Naive thymus-derived CD4-positive, alpha-beta T cell (primary cell): ENCODE results near the gene CDH23. TPM values are rescaled to one million over a fixed set of nuclear protein-coding genes. Genes with fewer than 3 reads are reported as not detected.

ENCODE experiments used
- ATAC-seq: fragments of 150-1000 bp; cut with Tn5 transposase; 2 replicates; pipeline ENCODE4 v1.10.0; 2021; ENCODE audit warnings: mild to moderate bottlenecking, moderate library complexity
- CTCF ChIA-PET: fragments of 350-600 bp; sonication (Branson Sonifier 250); formaldehyde crosslinking; loops from one replicate; lab custom pipeline; 2021; ENCODE audit warnings: antibody characterized with exemption; lab: Charles Lee
- POLR2A ChIA-PET: fragments of 350-600 bp; sonication (Branson Sonifier 250); formaldehyde crosslinking; loops from one replicate; lab custom pipeline; 2021; ENCODE audit warnings: antibody characterized with exemption, inconsistent platforms; lab: Charles Lee
- DNase-seq, 9 donors: peaks; one replicate each; pipeline versions ENCODE4 v3.0.0 to v3.0.0-alpha.2; 2020 to 2022; ENCODE audit warnings: mixed read lengths in 1 of 9
- H3K27ac ChIP-seq: one replicate; pipeline ENCODE4 v1.7.0; 2013; ENCODE audit warnings: mild to moderate bottlenecking, low read depth, low read length, moderate library complexity
- H3K27me3 ChIP-seq, 2 donors: one replicate each; pipeline ENCODE4 v1.7.0; 2013; ENCODE audit warnings: low read length in 2 of 2, mild to moderate bottlenecking in 2 of 2, moderate library complexity in 2 of 2; ENCODE audit not compliant: control insufficient read depth in 2 of 2, insufficient read depth in 2 of 2
- H3K36me3 ChIP-seq, 3 experiments: 1 replicate in 2 of 3; 2 replicates in 1 of 3; pipeline ENCODE4 v1.7.0; 2013; ENCODE audit warnings: low read length in 3 of 3, mild to moderate bottlenecking in 3 of 3, moderate library complexity in 1 of 3; ENCODE audit not compliant: insufficient read depth in 3 of 3, control insufficient read depth in 2 of 3
- H3K4me1 ChIP-seq, 2 donors: one replicate each; pipeline ENCODE4 v1.7.0; 2013; ENCODE audit warnings: low read length in 2 of 2, mild to moderate bottlenecking in 2 of 2, moderate library complexity in 1 of 2; ENCODE audit not compliant: control insufficient read depth in 2 of 2, insufficient read depth in 2 of 2
- H3K4me3 ChIP-seq: 2 replicates; pipeline ENCODE4 v1.7.0; 2013; ENCODE audit warnings: mild to moderate bottlenecking, low read length
- H3K9me3 ChIP-seq, 3 experiments: 1 replicate in 2 of 3; 2 replicates in 1 of 3; pipeline ENCODE4 v1.7.0; 2013; ENCODE audit warnings: low read length in 3 of 3; ENCODE audit not compliant: control insufficient read depth in 2 of 3
- H3K27ac Mint-ChIP-seq, 9 donors: one replicate each; pipeline ENCODE4 v1.8.0; 2020 to 2022; ENCODE audit warnings: mixed read lengths in 9 of 9, mild to moderate bottlenecking in 8 of 9, moderate library complexity in 5 of 9, inconsistent platforms in 2 of 9
- H3K27me3 Mint-ChIP-seq, 5 donors: one replicate each; pipeline ENCODE4 v1.8.0; 2021 to 2022; ENCODE audit warnings: mixed read lengths in 5 of 5, mild to moderate bottlenecking in 1 of 5
- H3K36me3 Mint-ChIP-seq, 5 donors: one replicate each; pipeline ENCODE4 v1.8.0; 2020 to 2022; ENCODE audit warnings: mixed read lengths in 5 of 5, mild to moderate bottlenecking in 3 of 5, inconsistent platforms in 1 of 5
- H3K4me1 Mint-ChIP-seq, 7 donors: one replicate each; pipeline ENCODE4 v1.8.0; 2020 to 2022; ENCODE audit warnings: mixed read lengths in 7 of 7, mild to moderate bottlenecking in 3 of 7, inconsistent platforms in 1 of 7
- H3K4me3 Mint-ChIP-seq, 10 donors: one replicate each; pipeline ENCODE4 v1.8.0; 2020 to 2022; ENCODE audit warnings: mild to moderate bottlenecking in 10 of 10, mixed read lengths in 10 of 10, moderate library complexity in 6 of 10, inconsistent platforms in 2 of 10
- H3K9me3 Mint-ChIP-seq, 11 donors: one replicate each; pipeline ENCODE4 v1.8.0; 2020 to 2022; ENCODE audit warnings: mixed read lengths in 11 of 11, mild to moderate bottlenecking in 4 of 11, inconsistent platforms in 1 of 11, moderate library complexity in 1 of 11
- intact Hi-C, 2 donors: fragments of 100-400 bp; cut with micrococcal nuclease; formaldehyde crosslinking; loops; one replicate each; pipeline ENCODE4 v1.15.1; 2023
- polyA plus RNA-seq, 2 donors: library from polyadenylated mRNA; unstranded; fragments of 300-500 nt; fragmentation: Illumina TruSeq; gene quantifications; one replicate each; pipeline ENCODE4 v1.2.3, GENCODE V29; 2021
- total RNA-seq, 6 experiments: library from RNA in 5 of 6; stranded (reverse) in 5 of 6; gene quantifications; 1 replicate in 5 of 6; 2 replicates in 1 of 6; pipeline ENCODE4 v1.2.3 and lab custom pipeline; 2021 to 2026

CDH23 gene
- total and polyA plus RNA-seq, 7 experiments from 2014 or later = 1.1 to 18.3 (median 7.9) TPM

GRCh38 chr10:71700731-71701368, 304.1 kb downstream of the CDH23 start:
- CTCF ChIA-PET = interaction anchor here (1.6 kb wide), 1 partner anchor 73 kb away, joined by 3 read pairs; the partner anchor contains the start of gene VSIR
- intact Hi-C loops = no loop called here
- H3K36me3 ChIP-seq = no peaks in the 10 kb centered on the region
- DNase-seq (no peak), ATAC-seq (no peak)
- H3K4me3 ChIP-seq = no peak overlapping the region
- Mint-ChIP-seq H3K27ac (no peak overlapping the region), H3K9me3 (no peaks in the 10 kb centered on the region), H3K4me3 (no peak overlapping the region), H3K27me3 (no peaks in the 10 kb centered on the region), H3K36me3 (no peaks in the 10 kb centered on the region), H3K4me1 (peaks cover 4 to 22% (median 6%) of the 10 kb centered on the region in 7 donors)
- peaks cover 7 to 38% of the 10 kb centered on the region in 2 donors for H3K4me1 ChIP-seq
- H3K27me3 ChIP-seq = no peaks in the 10 kb centered on the region
- H3K9me3 ChIP-seq = no peaks in the 10 kb centered on the region
- POLR2A ChIA-PET = interaction anchor here (1.2 kb wide), 1 partner anchor 73 kb away, joined by 4 read pairs; the partner anchor contains the start of gene VSIR
- no peak overlapping the region for H3K27ac ChIP-seq

GRCh38 chr10:71701496-71702132, 304.9 kb downstream of the CDH23 start:
- ChIA-PET CTCF (interaction anchor here (0.8 to 1.6 kb wide), 2 partner anchors 62 to 72 kb away, joined by 3 read pairs; partner anchors contain the start of gene VSIR), POLR2A (interaction anchor here (1.2 to 1.3 kb wide), 2 partner anchors 63 to 72 kb away, joined by 3 to 4 read pairs; partner anchors contain the start of gene VSIR)
- Histone ChIP-seq H3K4me1 (peaks cover 1 to 32% of the 10 kb centered on the region in 2 donors), H3K27ac (no peak overlapping the region), H3K27me3 (no peaks in the 10 kb centered on the region), H3K4me3 (no peak overlapping the region), H3K9me3 (no peaks in the 10 kb centered on the region), H3K36me3 (no peaks in the 10 kb centered on the region)
- intact Hi-C loops = no loop called here
- ATAC-seq (peak; percentile 37), DNase-seq (no peak)
- no peaks in the 10 kb centered on the region for H3K36me3 Mint-ChIP-seq
- no peaks in the 10 kb centered on the region for H3K9me3 Mint-ChIP-seq
- H3K27ac Mint-ChIP-seq = no peak overlapping the region
- no peaks in the 10 kb centered on the region for H3K27me3 Mint-ChIP-seq
- H3K4me1 Mint-ChIP-seq = peaks cover 3 to 18% (median 9%) of the 10 kb centered on the region in 7 donors
- no peak overlapping the region for H3K4me3 Mint-ChIP-seq

- H3K36me3 Mint-ChIP-seq = no peaks in the 10 kb centered on the region
- POLR2A ChIA-PET = no interaction called here
- DNase-seq (no peak), ATAC-seq (no peak)
- Histone ChIP-seq H3K27me3 (no peaks in the 10 kb centered on the region), H3K4me3 (no peak overlapping the region), H3K4me1 (peaks cover 10 to 21% of the 10 kb centered on the region in 2 donors), H3K36me3 (no peaks in the 10 kb centered on the region), H3K27ac (no peak overlapping the region), H3K9me3 (no peaks in the 10 kb centered on the region)
- CTCF ChIA-PET = no interaction called here
- peaks cover 9 to 19% (median 13%) of the 10 kb centered on the region in 7 donors for H3K4me1 Mint-ChIP-seq
- no peaks in the 10 kb centered on the region for H3K27me3 Mint-ChIP-seq
- H3K4me3 Mint-ChIP-seq = no peak overlapping the region
- intact Hi-C loops = loop anchor here in 1 of 2 donors (1.0 kb wide), 1 partner anchor 109 kb away; no protein-coding TSS in a partner anchor
- no peak overlapping the region for H3K27ac Mint-ChIP-seq
- H3K9me3 Mint-ChIP-seq = peaks cover 0 to 2% (median 0%) of the 10 kb centered on the region in 11 donors
Observed at GRCh38 chr10:71703577-71703976, 306.9 kb downstream of the CDH23 start.

GRCh38 chr10:71704816-71705215, 308.1 kb downstream of the CDH23 start:
- CTCF ChIA-PET = interaction anchor here (0.8 to 5.1 kb wide), 4 partner anchors 7 to 108 kb away, joined by 4 to 34 read pairs (median 18); no protein-coding TSS in a partner anchor
- intact Hi-C loops = no loop called here
- H3K4me1 Mint-ChIP-seq = peaks cover 12 to 28% (median 20%) of the 10 kb centered on the region in 7 donors

GRCh38 chr10:71705582-71705981, 308.9 kb downstream of the CDH23 start:
- Histone ChIP-seq H3K27me3 (no peaks in the 10 kb centered on the region), H3K4me1 (peaks cover 11 to 13% of the 10 kb centered on the region in 2 donors), H3K36me3 (no peaks in the 10 kb centered on the region), H3K27ac (no peak overlapping the region), H3K4me3 (no peak overlapping the region), H3K9me3 (no peaks in the 10 kb centered on the region)
- peaks cover 0 to 2% (median 0%) of the 10 kb centered on the region in 11 donors for H3K9me3 Mint-ChIP-seq
- no peaks in the 10 kb centered on the region for H3K27me3 Mint-ChIP-seq
- peaks cover 12 to 35% (median 25%) of the 10 kb centered on the region in 7 donors for H3K4me1 Mint-ChIP-seq
- H3K4me3 Mint-ChIP-seq = no peak overlapping the region
- ChIA-PET CTCF (interaction anchor here (1.0 to 5.1 kb wide), 7 partner anchors 8 to 135 kb away, joined by 3 to 34 read pairs (median 4); partner anchors contain the start of gene VSIR), POLR2A (interaction anchor here (0.7 to 4.7 kb wide), 6 partner anchors 9 to 71 kb away, joined by 3 to 36 read pairs (median 6); partner anchors contain the start of gene VSIR)
- no peak overlapping the region for H3K27ac Mint-ChIP-seq
- DNase-seq (no peak), ATAC-seq (no peak)
- intact Hi-C loops = no loop called here
- no peaks in the 10 kb centered on the region for H3K36me3 Mint-ChIP-seq

More at GRCh38 chr10:71704816-71705215, 308.1 kb downstream of the CDH23 start:
- Mint-ChIP-seq H3K27ac (no peak overlapping the region), H3K9me3 (peaks cover 0 to 2% (median 0%) of the 10 kb centered on the region in 11 donors), H3K4me3 (no peak overlapping the region), H3K27me3 (no peaks in the 10 kb centered on the region), H3K36me3 (no peaks in the 10 kb centered on the region)
- no peaks in the 10 kb centered on the region for H3K36me3 ChIP-seq
- no peak overlapping the region for H3K27ac ChIP-seq
- peaks cover 11 to 13% of the 10 kb centered on the region in 2 donors for H3K4me1 ChIP-seq
- no peaks in the 10 kb centered on the region for H3K27me3 ChIP-seq
- H3K4me3 ChIP-seq = no peak overlapping the region
- DNase-seq (no peak), ATAC-seq (no peak)
- POLR2A ChIA-PET = interaction anchor here (0.6 to 4.7 kb wide), 5 partner anchors 10 to 68 kb away, joined by 3 to 36 read pairs (median 8); partner anchors contain the start of gene VSIR
- no peaks in the 10 kb centered on the region for H3K9me3 ChIP-seq
